HG03571 (cell line): Measurements from ENCODE around the gene ANXA8L1.
"Not testable (repeated sequence)": the region's sequence is repeated elsewhere in the genome, so short reads cannot be mapped to it uniquely, and the experiment has no call there.

ENCODE experiments used
- ATAC-seq: cut with Tn5 transposase; IDR thresholded peaks from one replicate; pipeline ENCODE4 v1.9.1; 2021; ENCODE audit not compliant: unreplicated experiment

Gene ANXA8L1

GRCh38 chr10:46375406-46375805, at the start of gene ANXA8L1:
Gene ANXA8L1 (plus strand): TSS chr10:46375776. CDS start chr10:46375852, 76 bp downstream.
- ATAC-seq, result not testable (repeated sequence)

GRCh38 chr10:46326066-46326465, 49.5 kb upstream of the ANXA8L1 start:
- no peak for ATAC-seq

- no peak for ATAC-seq
Observed at GRCh38 chr10:46326971-46327370, 48.6 kb upstream of the ANXA8L1 start.

GRCh38 chr10:46327685-46328084, 47.9 kb upstream of the ANXA8L1 start:
- ATAC-seq, result no peak

GRCh38 chr10:46328853-46329689, 46.5 kb upstream of the ANXA8L1 start:
- no peak for ATAC-seq

GRCh38 chr10:46329690-46330016, 45.9 kb upstream of the ANXA8L1 start:
- no peak for ATAC-seq

- no peak for ATAC-seq
Observed at GRCh38 chr10:46330894-46331293, 44.7 kb upstream of the ANXA8L1 start.

- not testable (repeated sequence) for ATAC-seq
Observed at GRCh38 chr10:46365484-46365883, 10.1 kb upstream of the ANXA8L1 start.

- not testable (repeated sequence) for ATAC-seq
Observed at GRCh38 chr10:46367209-46367608, 8.4 kb upstream of the ANXA8L1 start.

- not testable (repeated sequence) for ATAC-seq
Observed at GRCh38 chr10:46367666-46368240, 7.8 kb upstream of the ANXA8L1 start.

- ATAC-seq, result not testable (repeated sequence)
Observed at GRCh38 chr10:46368956-46369355, 6.6 kb upstream of the ANXA8L1 start.

- not testable (repeated sequence) for ATAC-seq
Observed at GRCh38 chr10:46374410-46374809, 1.2 kb upstream of the ANXA8L1 start.

GRCh38 chr10:46377022-46377421, 1.4 kb downstream of the ANXA8L1 start:
- not testable (repeated sequence) for ATAC-seq

GRCh38 chr10:46377651-46378050, 2.1 kb downstream of the ANXA8L1 start:
- not testable (repeated sequence) for ATAC-seq

- ATAC-seq, result not testable (repeated sequence)
Observed at GRCh38 chr10:46378108-46378507, 2.5 kb downstream of the ANXA8L1 start.

- ATAC-seq, result not testable (repeated sequence)
Observed at GRCh38 chr10:46379233-46379848, 3.8 kb downstream of the ANXA8L1 start.

- ATAC-seq, result not testable (repeated sequence)
Observed at GRCh38 chr10:46385858-46386257, 10.3 kb downstream of the ANXA8L1 start.

GRCh38 chr10:46386694-46387093, 11.1 kb downstream of the ANXA8L1 start:
- not testable (repeated sequence) for ATAC-seq

- ATAC-seq, result not testable (repeated sequence)
Observed at GRCh38 chr10:46387309-46387902, 11.8 kb downstream of the ANXA8L1 start.

GRCh38 chr10:46391422-46391821, 15.8 kb downstream of the ANXA8L1 start:
- not testable (repeated sequence) for ATAC-seq
